SK-N-SH treated with all-trans-retinoic acid at 6 μM for 48 hours (cell line): ENCODE data around the gene ZBTB49.

Source experiments
- ATAC-seq: fragments of 200-7000 bp; cut with Tn5 transposase; 3 replicates; pipeline ENCODE4 v1.9.1; 2020; ENCODE audit warnings: mild to moderate bottlenecking, moderate library complexity
- ARNTL ChIP-seq: fragments of 450-650 bp; formaldehyde crosslinking; IDR thresholded peaks from 2 replicates; pipeline ENCODE4 v1.5.0; 2020; ENCODE audit warnings: low read depth, mild to moderate bottlenecking, moderate library complexity, borderline replicate concordance
- CREB5 ChIP-seq: fragments of 250-450 bp; sonication (Bioruptor Pico); IDR thresholded peaks from 2 replicates; pipeline ENCODE4 v1.5.1; 2020; ENCODE audit warnings: low read depth, mild to moderate bottlenecking, moderate library complexity
- CSDC2 ChIP-seq: fragments of 250-450 bp; sonication (Bioruptor Pico); IDR thresholded peaks from 2 replicates; pipeline ENCODE4 v1.5.0; 2020; ENCODE audit warnings: mild to moderate bottlenecking, moderate library complexity
- CSRNP3 ChIP-seq: fragments of 250-450 bp; sonication (Bioruptor Pico); IDR thresholded peaks from 2 replicates; pipeline ENCODE4 v1.5.1; 2021; ENCODE audit warnings: mild to moderate bottlenecking, moderate library complexity
- ESRRG ChIP-seq: fragments of 250-450 bp; sonication (Bioruptor Pico); IDR thresholded peaks from 2 replicates; pipeline ENCODE4 v1.6.1; 2021; ENCODE audit warnings: mild to moderate bottlenecking
- GLIS3 ChIP-seq: fragments of 250-450 bp; sonication (Bioruptor Pico); IDR thresholded peaks from 2 replicates; pipeline ENCODE4 v1.5.0; 2020; ENCODE audit warnings: mild to moderate bottlenecking, moderate library complexity
- ISL1 ChIP-seq: fragments of 250-450 bp; sonication (Bioruptor Pico); IDR thresholded peaks from 2 replicates; pipeline ENCODE4 v2.1.2; 2022; ENCODE audit warnings: mild to moderate bottlenecking, moderate library complexity
- OSR1 ChIP-seq: fragments of 250-450 bp; sonication (Bioruptor Pico); IDR thresholded peaks from 2 replicates; pipeline ENCODE4 v1.8.0; 2022; ENCODE audit warnings: moderate library complexity, mild to moderate bottlenecking, inconsistent platforms
- PATZ1 ChIP-seq: fragments of 250-450 bp; sonication (Bioruptor Pico); IDR thresholded peaks from 2 replicates; pipeline ENCODE4 v1.8.0; 2020; ENCODE audit warnings: mild to moderate bottlenecking, moderate library complexity, borderline replicate concordance
- PPARA ChIP-seq: fragments of 250-450 bp; sonication (Bioruptor Pico); IDR thresholded peaks from 2 replicates; pipeline ENCODE4 v1.5.0; 2020; ENCODE audit warnings: mild to moderate bottlenecking, borderline replicate concordance
- RARB ChIP-seq: fragments of 250-450 bp; sonication (Bioruptor Pico); IDR thresholded peaks from 2 replicates; pipeline ENCODE4 v1.8.0; 2021; ENCODE audit warnings: mild to moderate bottlenecking, moderate library complexity
- SNAI2 ChIP-seq: fragments of 250-450 bp; sonication (Bioruptor Pico); IDR thresholded peaks from 2 replicates; pipeline ENCODE4 v1.5.0; 2020; ENCODE audit warnings: mild to moderate bottlenecking, moderate library complexity
- TCF4 ChIP-seq: fragments of 250-450 bp; sonication (Bioruptor Pico); IDR thresholded peaks from 2 replicates; pipeline ENCODE4 v1.8.0; 2021; ENCODE audit warnings: mild to moderate bottlenecking, moderate library complexity, borderline replicate concordance
- TOX ChIP-seq: fragments of 250-450 bp; sonication (Bioruptor Pico); IDR thresholded peaks from 2 replicates; pipeline ENCODE4 v1.8.0; 2021; ENCODE audit warnings: mild to moderate bottlenecking, moderate library complexity, borderline replicate concordance
- TSHZ2 ChIP-seq: fragments of 250-450 bp; sonication (Bioruptor Pico); IDR thresholded peaks from 2 replicates; pipeline ENCODE4 v1.5.0; 2020; ENCODE audit warnings: mild to moderate bottlenecking, moderate library complexity
- ZC3H10 ChIP-seq: fragments of 250-450 bp; sonication (Bioruptor Pico); IDR thresholded peaks from 2 replicates; pipeline ENCODE4 v1.5.1; 2021; ENCODE audit warnings: mild to moderate bottlenecking, moderate library complexity
- ZNF565 ChIP-seq: fragments of 450-650 bp; formaldehyde crosslinking; conservative IDR thresholded peaks from 2 replicates; pipeline ENCODE4 v1.5.0; 2020; ENCODE audit warnings: low read depth, mild to moderate bottlenecking, moderate library complexity
- ZNF70 ChIP-seq: fragments of 450-650 bp; formaldehyde crosslinking; IDR thresholded peaks from 2 replicates; pipeline ENCODE4 v1.5.0; 2020; ENCODE audit warnings: mild to moderate bottlenecking, moderate library complexity
- ZNF8 ChIP-seq: fragments of 450-650 bp; formaldehyde crosslinking; IDR thresholded peaks from 2 replicates; pipeline ENCODE4 v1.5.0; 2020; ENCODE audit warnings: mild to moderate bottlenecking, moderate library complexity

Gene ZBTB49

GRCh38 chr4:4341861-4342650, 52.0 kb downstream of the ZBTB49 start:
- no peak for ATAC-seq
- no peak for TF ChIP-seq CSRNP3
- TF ChIP-seq CSDC2: no peak
- no peak for TF ChIP-seq ISL1
- TF ChIP-seq TCF4 (CRISPR knock-in tag): no peak
- no peak for TF ChIP-seq ESRRG (CRISPR knock-in tag)
- TF ChIP-seq PPARA: no peak
- TF ChIP-seq RARB (CRISPR knock-in tag): no peak
- no peak for TF ChIP-seq ZNF70 (CRISPR knock-in tag)
- no peak for TF ChIP-seq ZC3H10 (CRISPR knock-in tag)
- TF ChIP-seq TSHZ2 (CRISPR knock-in tag): no peak
- TF ChIP-seq OSR1 (CRISPR knock-in tag): no peak
- TF ChIP-seq ARNTL (CRISPR knock-in tag): no peak
- no peak for TF ChIP-seq ZNF565 (CRISPR knock-in tag)
- TF ChIP-seq TOX (CRISPR knock-in tag): no peak
- TF ChIP-seq ZNF8 (CRISPR knock-in tag): no peak
- TF ChIP-seq, all 23 proteins: peak for 0

GRCh38 chr4:4343038-4343437, 53.0 kb downstream of the ZBTB49 start:
- ATAC-seq: no peak
- TF ChIP-seq ARNTL (CRISPR knock-in tag) (no peak), PATZ1 (CRISPR knock-in tag) (no peak), TSHZ2 (CRISPR knock-in tag) (no peak), ZC3H10 (CRISPR knock-in tag) (no peak), SNAI2 (no peak), ESRRG (CRISPR knock-in tag) (no peak), OSR1 (CRISPR knock-in tag) (no peak), CREB5 (CRISPR knock-in tag) (no peak), TOX (CRISPR knock-in tag) (no peak), ZNF70 (CRISPR knock-in tag) (no peak), GLIS3 (CRISPR knock-in tag) (no peak), CSDC2 (no peak)
